WTC11 (cell line): Measurements from ENCODE around the gene UFC1.

Experiments used
- CREB1 ChIP-seq: sonication (generic); formaldehyde crosslinking; IDR thresholded peaks from 2 replicates; pipeline ENCODE4 v1.8.0; 2023; ENCODE audit warnings: mild to moderate bottlenecking, missing genetic modification reagents
- FOXJ3 ChIP-seq: sonication (generic); formaldehyde crosslinking; IDR thresholded peaks from 2 replicates; pipeline ENCODE4 v1.9.0; 2021; ENCODE audit warnings: missing genetic modification reagents, mild to moderate bottlenecking, borderline replicate concordance
- FOXK1 ChIP-seq: sonication (generic); formaldehyde crosslinking; IDR thresholded peaks from 2 replicates; pipeline ENCODE4 v1.8.0; 2022; ENCODE audit warnings: mild to moderate bottlenecking, moderate library complexity, missing genetic modification reagents
- ZNF138 ChIP-seq: sonication (generic); formaldehyde crosslinking; conservative IDR thresholded peaks from 2 replicates; pipeline ENCODE4 v1.8.1; 2022; ENCODE audit warnings: mild to moderate bottlenecking, moderate library complexity, missing genetic modification reagents
- ZNF423 ChIP-seq: fragments of 250-450 bp; sonication (Bioruptor Pico); IDR thresholded peaks from 2 replicates; pipeline ENCODE4 v2.1.2; 2022; ENCODE audit warnings: mild to moderate bottlenecking, moderate library complexity
- TF ChIP-seq, protein P1 (sequence below): fragments of 200-600 bp; IDR thresholded peaks from 2 replicates; pipeline ENCODE4 v1.8.0; 2022; ENCODE audit warnings: antibody characterized with exemption
- TF ChIP-seq, protein P2 (sequence below): sonication (generic); formaldehyde crosslinking; IDR thresholded peaks from 2 replicates; pipeline ENCODE4 v1.8.0; 2022; ENCODE audit warnings: mild to moderate bottlenecking, missing genetic modification reagents
- TF ChIP-seq, protein P3 (sequence below): sonication (generic); formaldehyde crosslinking; IDR thresholded peaks from 2 replicates; pipeline ENCODE4 v1.8.0; 2023; ENCODE audit warnings: missing genetic modification reagents, mild to moderate bottlenecking, borderline replicate concordance
- TF ChIP-seq, protein P4 (sequence below): sonication (generic); formaldehyde crosslinking; IDR thresholded peaks from 2 replicates; pipeline ENCODE4 v1.8.1; 2023; ENCODE audit warnings: mild to moderate bottlenecking, moderate library complexity, missing genetic modification reagents
- TF ChIP-seq, protein P5 (sequence below): sonication (generic); formaldehyde crosslinking; IDR thresholded peaks from 2 replicates; pipeline ENCODE4 v1.8.0; 2023; ENCODE audit warnings: missing genetic modification reagents
- TF ChIP-seq, protein P6 (sequence below): sonication (generic); formaldehyde crosslinking; IDR thresholded peaks from 2 replicates; pipeline ENCODE4 v1.8.1; 2023; ENCODE audit warnings: mild to moderate bottlenecking, missing genetic modification reagents, borderline replicate concordance
- TF ChIP-seq, protein P7 (sequence below): sonication (generic); formaldehyde crosslinking; IDR thresholded peaks from 2 replicates; pipeline ENCODE4 v1.8.1; 2023; ENCODE audit warnings: mild to moderate bottlenecking, missing genetic modification reagents, moderate library complexity
- TF ChIP-seq, protein P8 (sequence below): sonication (generic); formaldehyde crosslinking; IDR thresholded peaks from 2 replicates; pipeline ENCODE4 v1.8.0; 2022; ENCODE audit warnings: missing genetic modification reagents

DNA sequence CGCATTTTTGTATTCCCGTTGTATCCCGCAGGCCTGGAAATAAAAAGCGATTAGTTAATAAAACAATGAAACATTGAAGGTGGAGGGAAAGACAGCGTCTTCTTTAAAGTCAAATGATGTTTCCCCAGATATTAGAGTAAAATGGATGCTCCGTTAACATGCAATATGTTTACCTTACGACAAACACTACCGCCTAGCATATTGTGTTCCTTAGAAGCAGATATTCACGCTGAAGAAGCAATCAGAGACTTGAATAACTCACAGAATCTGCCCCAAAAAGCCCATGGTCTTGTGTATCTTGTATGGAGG is 24.1 kb downstream of the UFC1 start:
- TF ChIP-seq, protein P1, sequence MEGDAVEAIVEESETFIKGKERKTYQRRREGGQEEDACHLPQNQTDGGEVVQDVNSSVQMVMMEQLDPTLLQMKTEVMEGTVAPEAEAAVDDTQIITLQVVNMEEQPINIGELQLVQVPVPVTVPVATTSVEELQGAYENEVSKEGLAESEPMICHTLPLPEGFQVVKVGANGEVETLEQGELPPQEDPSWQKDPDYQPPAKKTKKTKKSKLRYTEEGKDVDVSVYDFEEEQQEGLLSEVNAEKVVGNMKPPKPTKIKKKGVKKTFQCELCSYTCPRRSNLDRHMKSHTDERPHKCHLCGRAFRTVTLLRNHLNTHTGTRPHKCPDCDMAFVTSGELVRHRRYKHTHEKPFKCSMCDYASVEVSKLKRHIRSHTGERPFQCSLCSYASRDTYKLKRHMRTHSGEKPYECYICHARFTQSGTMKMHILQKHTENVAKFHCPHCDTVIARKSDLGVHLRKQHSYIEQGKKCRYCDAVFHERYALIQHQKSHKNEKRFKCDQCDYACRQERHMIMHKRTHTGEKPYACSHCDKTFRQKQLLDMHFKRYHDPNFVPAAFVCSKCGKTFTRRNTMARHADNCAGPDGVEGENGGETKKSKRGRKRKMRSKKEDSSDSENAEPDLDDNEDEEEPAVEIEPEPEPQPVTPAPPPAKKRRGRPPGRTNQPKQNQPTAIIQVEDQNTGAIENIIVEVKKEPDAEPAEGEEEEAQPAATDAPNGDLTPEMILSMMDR = no peak
- no peak for TF ChIP-seq ZNF138
- no peak for TF ChIP-seq FOXJ3 (CRISPR knock-in tag)
- TF ChIP-seq ZNF423 (CRISPR knock-in tag) = no peak
- no peak for TF ChIP-seq CREB1 (CRISPR knock-in tag)
- TF ChIP-seq, protein P2, sequence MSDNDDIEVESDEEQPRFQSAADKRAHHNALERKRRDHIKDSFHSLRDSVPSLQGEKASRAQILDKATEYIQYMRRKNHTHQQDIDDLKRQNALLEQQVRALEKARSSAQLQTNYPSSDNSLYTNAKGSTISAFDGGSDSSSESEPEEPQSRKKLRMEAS (CRISPR knock-in tag) = no peak
- TF ChIP-seq, protein P3, sequence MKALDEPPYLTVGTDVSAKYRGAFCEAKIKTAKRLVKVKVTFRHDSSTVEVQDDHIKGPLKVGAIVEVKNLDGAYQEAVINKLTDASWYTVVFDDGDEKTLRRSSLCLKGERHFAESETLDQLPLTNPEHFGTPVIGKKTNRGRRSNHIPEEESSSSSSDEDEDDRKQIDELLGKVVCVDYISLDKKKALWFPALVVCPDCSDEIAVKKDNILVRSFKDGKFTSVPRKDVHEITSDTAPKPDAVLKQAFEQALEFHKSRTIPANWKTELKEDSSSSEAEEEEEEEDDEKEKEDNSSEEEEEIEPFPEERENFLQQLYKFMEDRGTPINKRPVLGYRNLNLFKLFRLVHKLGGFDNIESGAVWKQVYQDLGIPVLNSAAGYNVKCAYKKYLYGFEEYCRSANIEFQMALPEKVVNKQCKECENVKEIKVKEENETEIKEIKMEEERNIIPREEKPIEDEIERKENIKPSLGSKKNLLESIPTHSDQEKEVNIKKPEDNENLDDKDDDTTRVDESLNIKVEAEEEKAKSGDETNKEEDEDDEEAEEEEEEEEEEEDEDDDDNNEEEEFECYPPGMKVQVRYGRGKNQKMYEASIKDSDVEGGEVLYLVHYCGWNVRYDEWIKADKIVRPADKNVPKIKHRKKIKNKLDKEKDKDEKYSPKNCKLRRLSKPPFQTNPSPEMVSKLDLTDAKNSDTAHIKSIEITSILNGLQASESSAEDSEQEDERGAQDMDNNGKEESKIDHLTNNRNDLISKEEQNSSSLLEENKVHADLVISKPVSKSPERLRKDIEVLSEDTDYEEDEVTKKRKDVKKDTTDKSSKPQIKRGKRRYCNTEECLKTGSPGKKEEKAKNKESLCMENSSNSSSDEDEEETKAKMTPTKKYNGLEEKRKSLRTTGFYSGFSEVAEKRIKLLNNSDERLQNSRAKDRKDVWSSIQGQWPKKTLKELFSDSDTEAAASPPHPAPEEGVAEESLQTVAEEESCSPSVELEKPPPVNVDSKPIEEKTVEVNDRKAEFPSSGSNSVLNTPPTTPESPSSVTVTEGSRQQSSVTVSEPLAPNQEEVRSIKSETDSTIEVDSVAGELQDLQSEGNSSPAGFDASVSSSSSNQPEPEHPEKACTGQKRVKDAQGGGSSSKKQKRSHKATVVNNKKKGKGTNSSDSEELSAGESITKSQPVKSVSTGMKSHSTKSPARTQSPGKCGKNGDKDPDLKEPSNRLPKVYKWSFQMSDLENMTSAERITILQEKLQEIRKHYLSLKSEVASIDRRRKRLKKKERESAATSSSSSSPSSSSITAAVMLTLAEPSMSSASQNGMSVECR (CRISPR knock-in tag) = no peak
- TF ChIP-seq, protein P4, sequence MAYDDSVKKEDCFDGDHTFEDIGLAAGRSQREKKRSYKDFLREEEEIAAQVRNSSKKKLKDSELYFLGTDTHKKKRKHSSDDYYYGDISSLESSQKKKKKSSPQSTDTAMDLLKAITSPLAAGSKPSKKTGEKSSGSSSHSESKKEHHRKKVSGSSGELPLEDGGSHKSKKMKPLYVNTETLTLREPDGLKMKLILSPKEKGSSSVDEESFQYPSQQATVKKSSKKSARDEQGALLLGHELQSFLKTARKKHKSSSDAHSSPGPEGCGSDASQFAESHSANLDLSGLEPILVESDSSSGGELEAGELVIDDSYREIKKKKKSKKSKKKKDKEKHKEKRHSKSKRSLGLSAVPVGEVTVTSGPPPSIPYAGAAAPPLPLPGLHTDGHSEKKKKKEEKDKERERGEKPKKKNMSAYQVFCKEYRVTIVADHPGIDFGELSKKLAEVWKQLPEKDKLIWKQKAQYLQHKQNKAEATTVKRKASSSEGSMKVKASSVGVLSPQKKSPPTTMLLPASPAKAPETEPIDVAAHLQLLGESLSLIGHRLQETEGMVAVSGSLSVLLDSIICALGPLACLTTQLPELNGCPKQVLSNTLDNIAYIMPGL (CRISPR knock-in tag) = no peak
- TF ChIP-seq, protein P5, sequence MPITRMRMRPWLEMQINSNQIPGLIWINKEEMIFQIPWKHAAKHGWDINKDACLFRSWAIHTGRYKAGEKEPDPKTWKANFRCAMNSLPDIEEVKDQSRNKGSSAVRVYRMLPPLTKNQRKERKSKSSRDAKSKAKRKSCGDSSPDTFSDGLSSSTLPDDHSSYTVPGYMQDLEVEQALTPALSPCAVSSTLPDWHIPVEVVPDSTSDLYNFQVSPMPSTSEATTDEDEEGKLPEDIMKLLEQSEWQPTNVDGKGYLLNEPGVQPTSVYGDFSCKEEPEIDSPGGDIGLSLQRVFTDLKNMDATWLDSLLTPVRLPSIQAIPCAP (CRISPR knock-in tag) = no peak
- TF ChIP-seq, protein P6, sequence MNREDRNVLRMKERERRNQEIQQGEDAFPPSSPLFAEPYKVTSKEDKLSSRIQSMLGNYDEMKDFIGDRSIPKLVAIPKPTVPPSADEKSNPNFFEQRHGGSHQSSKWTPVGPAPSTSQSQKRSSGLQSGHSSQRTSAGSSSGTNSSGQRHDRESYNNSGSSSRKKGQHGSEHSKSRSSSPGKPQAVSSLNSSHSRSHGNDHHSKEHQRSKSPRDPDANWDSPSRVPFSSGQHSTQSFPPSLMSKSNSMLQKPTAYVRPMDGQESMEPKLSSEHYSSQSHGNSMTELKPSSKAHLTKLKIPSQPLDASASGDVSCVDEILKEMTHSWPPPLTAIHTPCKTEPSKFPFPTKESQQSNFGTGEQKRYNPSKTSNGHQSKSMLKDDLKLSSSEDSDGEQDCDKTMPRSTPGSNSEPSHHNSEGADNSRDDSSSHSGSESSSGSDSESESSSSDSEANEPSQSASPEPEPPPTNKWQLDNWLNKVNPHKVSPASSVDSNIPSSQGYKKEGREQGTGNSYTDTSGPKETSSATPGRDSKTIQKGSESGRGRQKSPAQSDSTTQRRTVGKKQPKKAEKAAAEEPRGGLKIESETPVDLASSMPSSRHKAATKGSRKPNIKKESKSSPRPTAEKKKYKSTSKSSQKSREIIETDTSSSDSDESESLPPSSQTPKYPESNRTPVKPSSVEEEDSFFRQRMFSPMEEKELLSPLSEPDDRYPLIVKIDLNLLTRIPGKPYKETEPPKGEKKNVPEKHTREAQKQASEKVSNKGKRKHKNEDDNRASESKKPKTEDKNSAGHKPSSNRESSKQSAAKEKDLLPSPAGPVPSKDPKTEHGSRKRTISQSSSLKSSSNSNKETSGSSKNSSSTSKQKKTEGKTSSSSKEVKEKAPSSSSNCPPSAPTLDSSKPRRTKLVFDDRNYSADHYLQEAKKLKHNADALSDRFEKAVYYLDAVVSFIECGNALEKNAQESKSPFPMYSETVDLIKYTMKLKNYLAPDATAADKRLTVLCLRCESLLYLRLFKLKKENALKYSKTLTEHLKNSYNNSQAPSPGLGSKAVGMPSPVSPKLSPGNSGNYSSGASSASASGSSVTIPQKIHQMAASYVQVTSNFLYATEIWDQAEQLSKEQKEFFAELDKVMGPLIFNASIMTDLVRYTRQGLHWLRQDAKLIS (CRISPR knock-in tag) = no peak
- TF ChIP-seq, protein P7, sequence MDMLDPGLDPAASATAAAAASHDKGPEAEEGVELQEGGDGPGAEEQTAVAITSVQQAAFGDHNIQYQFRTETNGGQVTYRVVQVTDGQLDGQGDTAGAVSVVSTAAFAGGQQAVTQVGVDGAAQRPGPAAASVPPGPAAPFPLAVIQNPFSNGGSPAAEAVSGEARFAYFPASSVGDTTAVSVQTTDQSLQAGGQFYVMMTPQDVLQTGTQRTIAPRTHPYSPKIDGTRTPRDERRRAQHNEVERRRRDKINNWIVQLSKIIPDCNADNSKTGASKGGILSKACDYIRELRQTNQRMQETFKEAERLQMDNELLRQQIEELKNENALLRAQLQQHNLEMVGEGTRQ (CRISPR knock-in tag) = no peak
- TF ChIP-seq, protein P8, sequence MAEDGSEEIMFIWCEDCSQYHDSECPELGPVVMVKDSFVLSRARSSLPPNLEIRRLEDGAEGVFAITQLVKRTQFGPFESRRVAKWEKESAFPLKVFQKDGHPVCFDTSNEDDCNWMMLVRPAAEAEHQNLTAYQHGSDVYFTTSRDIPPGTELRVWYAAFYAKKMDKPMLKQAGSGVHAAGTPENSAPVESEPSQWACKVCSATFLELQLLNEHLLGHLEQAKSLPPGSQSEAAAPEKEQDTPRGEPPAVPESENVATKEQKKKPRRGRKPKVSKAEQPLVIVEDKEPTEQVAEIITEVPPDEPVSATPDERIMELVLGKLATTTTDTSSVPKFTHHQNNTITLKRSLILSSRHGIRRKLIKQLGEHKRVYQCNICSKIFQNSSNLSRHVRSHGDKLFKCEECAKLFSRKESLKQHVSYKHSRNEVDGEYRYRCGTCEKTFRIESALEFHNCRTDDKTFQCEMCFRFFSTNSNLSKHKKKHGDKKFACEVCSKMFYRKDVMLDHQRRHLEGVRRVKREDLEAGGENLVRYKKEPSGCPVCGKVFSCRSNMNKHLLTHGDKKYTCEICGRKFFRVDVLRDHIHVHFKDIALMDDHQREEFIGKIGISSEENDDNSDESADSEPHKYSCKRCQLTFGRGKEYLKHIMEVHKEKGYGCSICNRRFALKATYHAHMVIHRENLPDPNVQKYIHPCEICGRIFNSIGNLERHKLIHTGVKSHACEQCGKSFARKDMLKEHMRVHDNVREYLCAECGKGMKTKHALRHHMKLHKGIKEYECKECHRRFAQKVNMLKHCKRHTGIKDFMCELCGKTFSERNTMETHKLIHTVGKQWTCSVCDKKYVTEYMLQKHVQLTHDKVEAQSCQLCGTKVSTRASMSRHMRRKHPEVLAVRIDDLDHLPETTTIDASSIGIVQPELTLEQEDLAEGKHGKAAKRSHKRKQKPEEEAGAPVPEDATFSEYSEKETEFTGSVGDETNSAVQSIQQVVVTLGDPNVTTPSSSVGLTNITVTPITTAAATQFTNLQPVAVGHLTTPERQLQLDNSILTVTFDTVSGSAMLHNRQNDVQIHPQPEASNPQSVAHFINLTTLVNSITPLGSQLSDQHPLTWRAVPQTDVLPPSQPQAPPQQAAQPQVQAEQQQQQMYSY (CRISPR knock-in tag) = no peak
- no peak for TF ChIP-seq FOXK1
